Ramos (cell line): ENCODE measurements around the gene RPS15A.
"Not testable (repeated sequence)": the region's sequence is repeated elsewhere in the genome, so short reads cannot be mapped to it uniquely, and the experiment has no call there.

Experiments
- in situ Hi-C: fragments of 300-500 bp; cut with MboI; formaldehyde crosslinking; loops from one replicate; pipeline ENCODE4 v1.14.3; 2022; ENCODE audit warnings: low sequenced_read_pairs; ENCODE audit not compliant: unreplicated experiment

Gene RPS15A

DNA sequence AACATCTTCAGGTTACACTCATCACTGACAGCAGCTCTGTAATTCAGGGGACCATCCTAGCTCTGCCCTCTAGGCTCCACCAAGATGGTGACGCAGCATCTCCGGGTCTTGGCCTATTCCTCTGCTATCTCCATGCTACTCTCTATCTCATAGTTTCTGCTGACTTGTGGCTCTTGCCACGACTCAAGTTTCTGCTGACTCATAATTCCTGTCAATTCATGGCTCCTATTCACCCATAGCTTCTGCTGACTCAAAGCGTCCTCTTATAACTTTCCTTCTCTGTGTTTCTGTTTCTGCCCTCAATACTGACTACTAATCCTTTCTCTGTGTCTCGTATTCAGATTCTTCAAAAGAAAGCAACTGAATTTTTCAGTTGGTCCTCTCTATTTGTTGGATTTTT lies 27.4 kb downstream of the RPS15A start:
- in situ Hi-C loops = not testable (repeated sequence)

DNA sequence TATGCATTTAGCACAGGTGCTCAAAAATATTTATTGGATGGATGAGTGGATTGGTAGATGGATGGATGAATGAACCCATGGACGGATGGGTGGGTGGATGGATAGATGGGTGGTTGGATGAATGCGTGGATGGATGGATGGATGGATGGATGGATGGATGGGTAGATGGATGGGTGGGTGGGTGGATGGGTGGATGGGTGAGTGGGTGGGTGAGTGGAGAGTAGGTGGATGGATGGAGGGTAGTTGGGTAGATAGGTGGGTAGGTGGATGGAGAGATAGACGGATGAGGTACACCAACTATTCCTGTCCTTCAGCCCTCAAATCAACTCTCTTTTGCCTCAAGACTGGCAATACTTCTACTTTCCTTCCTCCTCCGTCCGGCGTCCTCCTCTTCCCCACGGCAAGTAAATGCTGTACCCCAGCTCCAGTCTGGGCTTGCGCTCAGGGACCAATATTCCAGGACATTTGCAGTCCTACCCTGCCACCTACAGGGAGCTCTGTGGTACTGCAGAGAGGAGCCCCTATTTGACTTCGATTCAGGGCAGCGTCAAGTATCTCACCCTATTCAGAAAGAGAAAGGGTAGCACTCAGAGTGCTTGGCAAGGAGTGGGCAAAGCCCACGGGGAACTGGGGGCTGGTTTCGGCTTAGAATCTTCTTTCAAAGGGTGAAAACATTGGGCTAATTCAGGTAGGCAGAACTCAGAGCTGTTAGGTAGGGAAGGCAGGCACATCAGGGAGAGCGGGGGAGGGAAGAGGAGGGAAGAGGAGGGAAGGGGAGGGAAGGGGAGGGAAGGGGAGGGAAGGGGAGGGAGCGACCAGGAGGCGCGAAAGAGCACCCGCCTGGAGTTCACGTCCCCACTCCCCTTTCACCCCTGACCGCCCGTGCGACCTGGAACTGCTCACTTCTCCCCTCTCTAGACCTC lies 30.3 kb downstream of the RPS15A start:
- in situ Hi-C loops = not testable (repeated sequence)

DNA sequence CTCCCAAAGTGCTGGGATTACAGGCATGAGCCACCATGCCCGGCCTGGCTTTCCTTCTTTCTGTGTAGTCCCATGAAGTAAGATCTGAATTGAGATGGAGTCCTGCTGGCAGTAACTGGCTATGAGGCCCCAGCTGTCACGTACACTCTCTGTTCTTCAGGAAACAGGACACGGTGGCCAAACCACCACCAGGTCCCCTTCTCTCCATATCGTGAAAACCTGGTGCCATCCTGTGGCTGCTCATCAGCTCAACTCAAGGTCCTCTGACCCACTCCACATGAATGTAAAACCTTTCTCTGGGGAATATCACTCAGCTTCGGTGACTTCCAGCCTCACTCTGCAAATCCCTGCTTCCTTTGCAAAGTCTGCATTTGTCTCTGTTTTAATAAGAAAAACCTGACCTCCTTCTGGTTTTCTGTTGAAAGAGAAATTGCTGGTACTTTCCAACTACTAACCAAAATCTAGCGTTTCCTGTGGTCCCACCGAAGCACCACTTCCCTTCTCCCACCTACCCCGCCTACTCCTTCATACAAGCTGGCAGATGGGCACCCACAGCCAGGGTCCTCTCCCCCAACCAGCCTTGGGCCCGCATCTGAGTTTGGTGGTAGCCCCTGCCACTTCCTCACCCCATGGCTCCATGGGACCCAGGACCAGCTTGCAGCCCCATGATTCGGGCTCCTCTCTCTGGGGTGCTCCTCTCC lies 32.0 kb downstream of the RPS15A start:
- in situ Hi-C loops = not testable (repeated sequence)

DNA sequence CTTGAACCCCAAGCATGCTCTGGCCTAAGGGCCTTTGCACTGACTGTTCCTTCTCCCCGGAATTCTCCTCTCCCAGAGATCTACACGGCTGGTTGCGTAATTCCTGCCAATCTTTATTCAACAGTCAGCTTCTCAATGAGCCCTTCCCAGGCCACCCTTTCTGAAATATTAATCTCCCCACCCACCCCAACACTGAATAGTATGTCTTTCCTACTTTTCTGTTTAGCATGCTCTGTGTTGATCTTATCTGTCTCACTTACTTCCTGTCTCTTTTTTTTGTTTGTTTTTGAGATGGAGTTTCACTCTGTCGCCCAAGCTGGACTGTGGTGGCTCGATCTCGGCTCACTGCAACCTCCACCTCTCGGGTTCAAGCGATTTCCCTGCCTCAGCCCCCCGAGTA lies 33.5 kb downstream of the RPS15A start:
- in situ Hi-C loops = not testable (repeated sequence)

DNA sequence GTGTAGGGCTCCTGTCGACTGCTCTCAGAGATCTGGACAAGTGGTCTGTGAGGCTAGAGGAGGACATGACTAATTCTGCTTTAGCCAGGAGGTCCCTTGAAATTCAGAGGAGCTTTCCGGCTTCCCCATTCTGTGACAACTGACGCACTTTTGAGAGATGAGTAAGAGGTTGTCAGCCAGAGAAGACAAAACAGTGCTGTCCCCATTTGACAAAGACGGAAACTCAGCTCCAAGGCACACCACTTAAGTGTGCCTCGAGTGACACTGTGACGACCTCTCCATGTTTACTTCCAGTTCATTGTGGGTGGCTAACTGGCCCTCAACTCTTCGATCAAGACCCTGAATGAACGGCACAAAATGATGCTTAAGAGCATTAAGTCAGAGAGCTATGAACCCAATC lies 47.3 kb downstream of the RPS15A start:
- in situ Hi-C loops = not testable (repeated sequence)

DNA sequence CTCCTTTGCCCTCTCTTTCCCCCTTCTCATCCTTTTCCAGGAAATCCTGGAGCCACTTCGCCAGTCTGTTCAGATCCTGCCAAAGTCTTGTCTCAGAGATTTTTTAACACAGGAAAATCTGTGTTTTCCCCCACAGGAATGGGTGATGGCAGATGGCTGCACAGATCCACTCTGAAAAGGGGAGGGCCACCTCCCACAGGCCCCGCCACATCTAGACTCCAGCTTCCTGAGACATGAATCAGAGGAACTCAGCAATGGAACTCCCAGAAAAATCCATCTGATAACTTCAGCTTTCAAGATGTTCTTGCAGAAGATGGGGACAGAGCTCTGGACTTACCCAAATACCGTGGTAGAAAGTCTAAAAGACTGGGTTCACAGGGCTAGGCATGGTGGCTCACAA lies 50.1 kb downstream of the RPS15A start:
- in situ Hi-C loops = not testable (repeated sequence)

DNA sequence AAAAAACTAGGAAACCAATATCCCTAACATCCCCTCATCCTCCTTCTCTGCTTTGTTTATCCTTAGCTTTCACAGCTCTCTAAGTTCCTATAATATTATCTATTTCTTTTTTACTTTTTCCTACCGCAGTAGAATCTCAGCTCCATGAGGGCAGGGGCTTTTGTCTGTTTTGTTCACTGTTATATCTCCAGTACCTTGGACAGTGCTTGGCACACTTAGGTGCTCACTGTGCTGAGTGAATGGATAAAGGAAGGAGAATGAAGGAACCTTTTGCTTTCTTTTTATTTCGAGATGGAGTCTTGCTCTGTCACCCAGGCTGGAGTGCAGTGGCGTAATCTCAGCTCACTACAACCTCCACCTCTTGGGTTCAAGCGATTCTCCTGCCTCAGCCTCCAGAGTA lies 51.4 kb downstream of the RPS15A start:
- in situ Hi-C loops = not testable (repeated sequence)

DNA sequence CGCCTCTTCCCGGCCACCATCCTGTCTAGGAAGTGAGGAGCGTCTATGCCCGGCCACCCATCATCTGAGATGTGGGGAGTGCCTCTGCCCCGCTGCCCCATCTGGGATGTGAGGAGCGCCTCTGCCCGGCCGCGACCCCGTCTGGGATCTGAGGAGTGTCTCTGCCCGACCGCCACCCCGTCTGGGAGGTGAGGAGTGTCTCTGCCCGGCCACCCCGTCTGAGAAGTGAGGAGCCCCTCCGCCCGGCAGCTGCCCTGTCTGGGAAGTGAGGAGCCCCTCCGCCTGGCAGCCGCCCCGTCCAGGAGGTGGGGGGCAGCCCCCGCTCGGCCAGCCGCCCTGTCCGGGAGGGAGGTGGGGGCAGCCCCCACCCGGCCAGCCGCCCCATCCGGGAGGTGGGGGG lies 55.9 kb downstream of the RPS15A start:
- in situ Hi-C loops = not testable (repeated sequence)
